DOHH2 (cell line): ENCODE measurements around the gene GRID2.

Source experiments
- H3F3A ChIP-seq: fragments of 200-600 bp; sonication (generic), shearing (Covaris generic); 2 replicates; pipeline ENCODE4 v1.6.0; 2016; ENCODE audit warnings: antibody characterized with exemption, mild to moderate bottlenecking; ENCODE audit not compliant: control insufficient read depth, insufficient read depth
- H3K27ac ChIP-seq: fragments of 200-600 bp; sonication (generic); 2 replicates; pipeline ENCODE4 v1.5.1; 2014; ENCODE audit warnings: low read depth, mild to moderate bottlenecking, low read length, moderate library complexity
- H3K27me3 ChIP-seq: fragments of 200-600 bp; sonication (generic); 2 replicates; pipeline ENCODE4 v1.6.1; 2014; ENCODE audit warnings: mild to moderate bottlenecking, low read length, mixed read lengths; ENCODE audit not compliant: control insufficient read depth
- H3K36me3 ChIP-seq: fragments of 200-600 bp; sonication (generic); 2 replicates; pipeline ENCODE4 v1.6.1; 2014; ENCODE audit warnings: mild to moderate bottlenecking, low read length, moderate library complexity, mixed read lengths; ENCODE audit not compliant: control insufficient read depth
- H3K4me1 ChIP-seq: fragments of 200-600 bp; sonication (generic); 2 replicates; pipeline ENCODE4 v1.6.1; 2014; ENCODE audit warnings: mild to moderate bottlenecking, low read length, mixed read lengths; ENCODE audit not compliant: control insufficient read depth
- H3K4me2 ChIP-seq: fragments of 200-600 bp; sonication (generic); 2 replicates; pipeline ENCODE4 v1.6.0; 2014; ENCODE audit warnings: mild to moderate bottlenecking, low read length, moderate library complexity
- H3K4me3 ChIP-seq: fragments of 200-600 bp; sonication (generic); 2 replicates; pipeline ENCODE4 v1.5.1; 2014; ENCODE audit warnings: mild to moderate bottlenecking, low read length, mixed read lengths
- H3K79me2 ChIP-seq: fragments of 200-600 bp; sonication (generic); 2 replicates; pipeline ENCODE4 v1.6.1; 2014; ENCODE audit warnings: mild to moderate bottlenecking, low read length, mixed read lengths; ENCODE audit not compliant: control insufficient read depth
- H3K9me2 ChIP-seq: fragments of 200-600 bp; sonication (generic); replicated peaks from 2 replicates; pipeline ENCODE4 v1.6.1; 2014; ENCODE audit warnings: mild to moderate bottlenecking, low read length, mixed read lengths; ENCODE audit not compliant: control insufficient read depth
- H3K9me3 ChIP-seq: fragments of 200-600 bp; sonication (generic); 2 replicates; pipeline ENCODE4 v1.6.1; 2014; ENCODE audit warnings: antibody characterized with exemption, low read length, mixed read lengths; ENCODE audit not compliant: control insufficient read depth, insufficient read depth
- H4K20me1 ChIP-seq: fragments of 200-600 bp; sonication (generic); 2 replicates; pipeline ENCODE4 v1.6.0; 2014; ENCODE audit warnings: low read depth, mild to moderate bottlenecking, antibody characterized with exemption, low read length, moderate library complexity; ENCODE audit not compliant: control insufficient read depth, insufficient read depth
- EZH2phosphoT487 ChIP-seq: fragments of 200-600 bp; sonication (generic); IDR thresholded peaks from 2 replicates; pipeline ENCODE4 v1.6.1; 2017; ENCODE audit warnings: borderline replicate concordance, mild to moderate bottlenecking, antibody characterized with exemption, low read length, moderate library complexity, mixed read lengths
- TF ChIP-seq, protein P1 (sequence below): fragments of 200-600 bp; sonication (generic); IDR thresholded peaks from one replicate; pipeline ENCODE4 v1.5.1; 2014; ENCODE audit warnings: antibody characterized with exemption, mild to moderate bottlenecking, low read depth, low read length; ENCODE audit not compliant: poor library complexity, severe bottlenecking

GRID2 gene

DNA sequence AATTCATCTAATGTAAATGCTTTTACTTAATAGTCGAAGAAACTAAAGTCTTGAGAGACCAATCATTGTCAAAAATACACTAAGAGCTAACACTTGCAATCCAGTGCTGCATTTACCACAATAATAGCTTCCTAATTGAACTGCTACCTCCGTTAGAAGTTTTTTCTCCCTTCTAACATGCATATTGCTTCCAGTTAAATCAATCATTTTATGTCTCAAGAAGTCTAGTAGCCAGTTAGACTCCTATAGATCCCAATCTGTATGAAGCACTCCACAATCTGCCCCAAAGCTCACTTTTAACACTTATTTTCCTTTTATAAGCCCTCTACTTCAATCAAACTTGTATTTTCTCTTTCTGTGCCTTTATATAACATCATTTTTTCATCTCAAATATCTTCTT lies 41.4 kb upstream of the GRID2 start:
- H3K9me3 ChIP-seq: no peaks in the 10 kb centered on the region
- H3K27ac ChIP-seq: no peak overlapping the region
- H3K27me3 ChIP-seq: no peaks in the 10 kb centered on the region
- no peaks in the 10 kb centered on the region for H3K9me2 ChIP-seq
- TF ChIP-seq EZH2phosphoT487: no peak
- TF ChIP-seq, protein P1, sequence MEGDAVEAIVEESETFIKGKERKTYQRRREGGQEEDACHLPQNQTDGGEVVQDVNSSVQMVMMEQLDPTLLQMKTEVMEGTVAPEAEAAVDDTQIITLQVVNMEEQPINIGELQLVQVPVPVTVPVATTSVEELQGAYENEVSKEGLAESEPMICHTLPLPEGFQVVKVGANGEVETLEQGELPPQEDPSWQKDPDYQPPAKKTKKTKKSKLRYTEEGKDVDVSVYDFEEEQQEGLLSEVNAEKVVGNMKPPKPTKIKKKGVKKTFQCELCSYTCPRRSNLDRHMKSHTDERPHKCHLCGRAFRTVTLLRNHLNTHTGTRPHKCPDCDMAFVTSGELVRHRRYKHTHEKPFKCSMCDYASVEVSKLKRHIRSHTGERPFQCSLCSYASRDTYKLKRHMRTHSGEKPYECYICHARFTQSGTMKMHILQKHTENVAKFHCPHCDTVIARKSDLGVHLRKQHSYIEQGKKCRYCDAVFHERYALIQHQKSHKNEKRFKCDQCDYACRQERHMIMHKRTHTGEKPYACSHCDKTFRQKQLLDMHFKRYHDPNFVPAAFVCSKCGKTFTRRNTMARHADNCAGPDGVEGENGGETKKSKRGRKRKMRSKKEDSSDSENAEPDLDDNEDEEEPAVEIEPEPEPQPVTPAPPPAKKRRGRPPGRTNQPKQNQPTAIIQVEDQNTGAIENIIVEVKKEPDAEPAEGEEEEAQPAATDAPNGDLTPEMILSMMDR: no peak
- no peaks in the 10 kb centered on the region for H3K4me1 ChIP-seq
- H3K4me3 ChIP-seq: no peak overlapping the region
- no peak overlapping the region for H3K4me2 ChIP-seq
- H3K36me3 ChIP-seq: no peaks in the 10 kb centered on the region
- no peaks in the 10 kb centered on the region for H4K20me1 ChIP-seq
- no peaks in the 10 kb centered on the region for H3F3A ChIP-seq
- no peaks in the 10 kb centered on the region for H3K79me2 ChIP-seq

DNA sequence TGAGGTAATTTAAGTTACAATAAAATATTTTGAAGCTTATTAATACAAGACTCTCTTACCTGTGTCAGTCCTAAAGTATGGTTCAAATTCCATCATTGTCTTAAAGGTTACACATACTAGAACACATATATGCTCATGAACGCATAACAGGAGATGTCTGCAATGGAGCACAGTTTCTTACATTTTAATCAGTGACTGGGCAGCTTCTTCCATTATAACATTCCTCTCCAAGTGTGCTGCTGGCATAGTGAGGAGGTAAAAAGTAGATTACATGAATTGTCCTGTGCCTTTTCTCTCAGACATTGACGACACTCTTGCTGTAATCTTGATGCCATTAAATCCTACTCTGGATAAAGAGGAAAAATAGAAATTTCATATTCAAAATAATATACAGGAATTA lies 40.8 kb upstream of the GRID2 start:
- H3K27me3 ChIP-seq: no peaks in the 10 kb centered on the region
- TF ChIP-seq, protein P1: no peak
- TF ChIP-seq EZH2phosphoT487: no peak
- H4K20me1 ChIP-seq: no peaks in the 10 kb centered on the region
- H3F3A ChIP-seq: no peaks in the 10 kb centered on the region
- no peaks in the 10 kb centered on the region for H3K36me3 ChIP-seq
- no peak overlapping the region for H3K4me3 ChIP-seq
- no peak overlapping the region for H3K27ac ChIP-seq
- no peak overlapping the region for H3K4me2 ChIP-seq
- H3K9me2 ChIP-seq: no peaks in the 10 kb centered on the region
- H3K9me3 ChIP-seq: no peaks in the 10 kb centered on the region
- no peaks in the 10 kb centered on the region for H3K4me1 ChIP-seq
- H3K79me2 ChIP-seq: no peaks in the 10 kb centered on the region

DNA sequence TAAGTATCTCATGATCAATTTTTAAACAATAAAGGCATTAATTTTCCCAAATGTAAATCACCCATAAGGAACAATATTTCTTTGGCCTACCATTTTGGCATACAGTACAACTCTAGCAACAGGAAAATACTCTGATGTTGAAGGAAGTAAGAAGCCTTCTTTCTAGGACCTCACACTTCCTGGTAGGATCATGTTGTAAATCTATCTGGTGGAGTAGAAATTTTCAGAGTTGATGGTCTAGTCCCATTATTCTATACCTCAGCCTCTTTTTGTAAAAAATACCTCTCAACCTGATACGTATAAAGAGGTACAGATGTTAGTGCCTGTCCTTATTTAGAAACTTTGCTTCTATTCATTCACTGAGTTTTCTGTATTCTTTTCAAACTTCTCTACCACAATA lies 40.2 kb upstream of the GRID2 start:
- no peaks in the 10 kb centered on the region for H3F3A ChIP-seq

More for the DNA sequence above, 40.2 kb upstream of the GRID2 start:
- Histone ChIP-seq H3K4me3 (no peak overlapping the region), H3K4me2 (no peak overlapping the region), H4K20me1 (no peaks in the 10 kb centered on the region), H3K27ac (no peak overlapping the region), H3K79me2 (no peaks in the 10 kb centered on the region), H3K9me3 (no peaks in the 10 kb centered on the region), H3K4me1 (no peaks in the 10 kb centered on the region), H3K9me2 (no peaks in the 10 kb centered on the region), H3K36me3 (no peaks in the 10 kb centered on the region), H3K27me3 (no peaks in the 10 kb centered on the region)
- TF ChIP-seq, protein P1: no peak
- TF ChIP-seq EZH2phosphoT487: no peak
